Fibroblast of mammary gland (primary cell): ENCODE measurements around the gene HOXB9.

ENCODE experiments used
- DNase-seq: peaks from one replicate; pipeline ENCODE4 v3.0.0-alpha.2; 2010; ENCODE audit warnings: low read depth
- H3K4me3 ChIP-seq: 2 replicates; pipeline ENCODE4 v1.5.1; 2011; ENCODE audit warnings: low read depth, mild to moderate bottlenecking, low read length, moderate library complexity; ENCODE audit not compliant: control insufficient read depth
- CTCF ChIP-seq: conservative IDR thresholded peaks from 2 replicates; pipeline ENCODE4 v1.5.1; 2011; ENCODE audit warnings: low read depth, low read length, inconsistent platforms; ENCODE audit not compliant: control insufficient read depth, insufficient read depth

HOXB9 gene

GRCh38 chr17:48626245-48627117, at the start of gene HOXB9:
HOXB9 (minus strand) TSS chr17:48626358; CDS start chr17:48626269, 89 bp downstream.
- no peak for TF ChIP-seq CTCF
- peak within 1 kb of the TSS; percentile 17 for H3K4me3 ChIP-seq
- DNase-seq, result peak; percentile 54

GRCh38 chr17:48672340-48672739, 46.2 kb upstream of the HOXB9 start:
- TF ChIP-seq CTCF, result no peak
- H3K4me3 ChIP-seq, result no peak overlapping the region
- no peak for DNase-seq

- H3K4me3 ChIP-seq, result peak overlapping the region; percentile 44
- DNase-seq, result peak; percentile 71
- TF ChIP-seq CTCF, result peak; percentile 91
Observed at GRCh38 chr17:48671697-48672171, 45.6 kb upstream of the HOXB9 start.

- no peak for DNase-seq
- no peak overlapping the region for H3K4me3 ChIP-seq
Observed at GRCh38 chr17:48663134-48663924, 37.2 kb upstream of the HOXB9 start.

GRCh38 chr17:48655913-48656312, 29.8 kb upstream of the HOXB9 start:
- DNase-seq, result no peak
- no peak overlapping the region for H3K4me3 ChIP-seq
- no peak for TF ChIP-seq CTCF

More at GRCh38 chr17:48663134-48663924, 37.2 kb upstream of the HOXB9 start:
- TF ChIP-seq CTCF, result peak; percentile 14

- no peak for DNase-seq
- H3K4me3 ChIP-seq, result no peak overlapping the region
- no peak for TF ChIP-seq CTCF
Observed at GRCh38 chr17:48649741-48650140, 23.6 kb upstream of the HOXB9 start.
